Naive thymus-derived CD4-positive, alpha-beta T cell (primary cell): ENCODE results near the gene SLC5A9. TPM values are rescaled to one million over a fixed set of nuclear protein-coding genes. Genes with fewer than 3 reads are reported as not detected.
"Not testable (repeated sequence)": the region's sequence is repeated elsewhere in the genome, so short reads cannot be mapped to it uniquely, and the experiment has no call there.

Experiments used
- ATAC-seq: fragments of 150-1000 bp; cut with Tn5 transposase; 2 replicates; pipeline ENCODE4 v1.10.0; 2021; ENCODE audit warnings: mild to moderate bottlenecking, moderate library complexity
- CTCF ChIA-PET: fragments of 350-600 bp; sonication (Branson Sonifier 250); formaldehyde crosslinking; loops from one replicate; lab custom pipeline; 2021; ENCODE audit warnings: antibody characterized with exemption; lab: Charles Lee
- POLR2A ChIA-PET: fragments of 350-600 bp; sonication (Branson Sonifier 250); formaldehyde crosslinking; loops from one replicate; lab custom pipeline; 2021; ENCODE audit warnings: antibody characterized with exemption, inconsistent platforms; lab: Charles Lee
- DNase-seq, 9 donors: peaks; one replicate each; pipeline versions ENCODE4 v3.0.0 to v3.0.0-alpha.2; 2020 to 2022; ENCODE audit warnings: mixed read lengths in 1 of 9
- H3K27ac ChIP-seq: one replicate; pipeline ENCODE4 v1.7.0; 2013; ENCODE audit warnings: mild to moderate bottlenecking, low read depth, low read length, moderate library complexity
- H3K27me3 ChIP-seq, 2 donors: one replicate each; pipeline ENCODE4 v1.7.0; 2013; ENCODE audit warnings: low read length in 2 of 2, mild to moderate bottlenecking in 2 of 2, moderate library complexity in 2 of 2; ENCODE audit not compliant: control insufficient read depth in 2 of 2, insufficient read depth in 2 of 2
- H3K36me3 ChIP-seq, 3 experiments: 1 replicate in 2 of 3; 2 replicates in 1 of 3; pipeline ENCODE4 v1.7.0; 2013; ENCODE audit warnings: low read length in 3 of 3, mild to moderate bottlenecking in 3 of 3, moderate library complexity in 1 of 3; ENCODE audit not compliant: insufficient read depth in 3 of 3, control insufficient read depth in 2 of 3
- H3K4me1 ChIP-seq, 2 donors: one replicate each; pipeline ENCODE4 v1.7.0; 2013; ENCODE audit warnings: low read length in 2 of 2, mild to moderate bottlenecking in 2 of 2, moderate library complexity in 1 of 2; ENCODE audit not compliant: control insufficient read depth in 2 of 2, insufficient read depth in 2 of 2
- H3K4me3 ChIP-seq: 2 replicates; pipeline ENCODE4 v1.7.0; 2013; ENCODE audit warnings: mild to moderate bottlenecking, low read length
- H3K9me3 ChIP-seq, 3 experiments: 1 replicate in 2 of 3; 2 replicates in 1 of 3; pipeline ENCODE4 v1.7.0; 2013; ENCODE audit warnings: low read length in 3 of 3; ENCODE audit not compliant: control insufficient read depth in 2 of 3
- H3K27ac Mint-ChIP-seq, 9 donors: one replicate each; pipeline ENCODE4 v1.8.0; 2020 to 2022; ENCODE audit warnings: mixed read lengths in 9 of 9, mild to moderate bottlenecking in 8 of 9, moderate library complexity in 5 of 9, inconsistent platforms in 2 of 9
- H3K27me3 Mint-ChIP-seq, 5 donors: one replicate each; pipeline ENCODE4 v1.8.0; 2021 to 2022; ENCODE audit warnings: mixed read lengths in 5 of 5, mild to moderate bottlenecking in 1 of 5
- H3K36me3 Mint-ChIP-seq, 5 donors: one replicate each; pipeline ENCODE4 v1.8.0; 2020 to 2022; ENCODE audit warnings: mixed read lengths in 5 of 5, mild to moderate bottlenecking in 3 of 5, inconsistent platforms in 1 of 5
- H3K4me1 Mint-ChIP-seq, 7 donors: one replicate each; pipeline ENCODE4 v1.8.0; 2020 to 2022; ENCODE audit warnings: mixed read lengths in 7 of 7, mild to moderate bottlenecking in 3 of 7, inconsistent platforms in 1 of 7
- H3K4me3 Mint-ChIP-seq, 10 donors: one replicate each; pipeline ENCODE4 v1.8.0; 2020 to 2022; ENCODE audit warnings: mild to moderate bottlenecking in 10 of 10, mixed read lengths in 10 of 10, moderate library complexity in 6 of 10, inconsistent platforms in 2 of 10
- H3K9me3 Mint-ChIP-seq, 11 donors: one replicate each; pipeline ENCODE4 v1.8.0; 2020 to 2022; ENCODE audit warnings: mixed read lengths in 11 of 11, mild to moderate bottlenecking in 4 of 11, inconsistent platforms in 1 of 11, moderate library complexity in 1 of 11
- intact Hi-C, 2 donors: fragments of 100-400 bp; cut with micrococcal nuclease; formaldehyde crosslinking; loops; one replicate each; pipeline ENCODE4 v1.15.1; 2023
- polyA plus RNA-seq, 2 donors: library from polyadenylated mRNA; unstranded; fragments of 300-500 nt; fragmentation: Illumina TruSeq; gene quantifications; one replicate each; pipeline ENCODE4 v1.2.3, GENCODE V29; 2021
- total RNA-seq, 6 experiments: library from RNA in 5 of 6; stranded (reverse) in 5 of 6; gene quantifications; 1 replicate in 5 of 6; 2 replicates in 1 of 6; pipeline ENCODE4 v1.2.3 and lab custom pipeline; 2021 to 2026

The SLC5A9 gene
- total and polyA plus RNA-seq, 7 experiments from 2014 or later, result not detected

DNA sequence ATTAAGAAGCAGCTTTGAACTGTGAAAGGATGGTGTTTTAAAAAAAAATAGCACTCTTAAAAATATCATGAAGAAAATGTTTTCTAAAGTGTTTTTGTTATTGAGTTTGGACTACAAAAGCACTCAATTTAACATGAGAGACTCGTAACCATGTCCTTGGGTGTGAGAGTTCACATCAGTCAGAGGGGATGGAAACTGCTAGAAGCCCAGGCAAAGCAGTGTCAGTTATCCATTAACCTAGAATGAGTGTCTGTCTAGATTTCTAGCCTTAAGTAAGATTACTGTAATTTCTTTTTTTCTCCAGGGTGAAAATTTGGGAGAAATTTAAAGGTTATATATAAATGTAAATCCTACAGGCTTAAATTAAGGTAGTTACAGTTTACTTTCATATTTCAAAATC is 31.7 kb downstream of the SLC5A9 start:
- ATAC-seq, result no peak
- Mint-ChIP-seq H3K36me3 (no peaks in the 10 kb centered on the region), H3K27ac (no peak overlapping the region), H3K4me1 (peaks cover 0 to 2% (median 0%) of the 10 kb centered on the region in 7 donors), H3K4me3 (no peak overlapping the region), H3K27me3 (peaks cover 0 to 12% (median 6%) of the 10 kb centered on the region in 5 donors), H3K9me3 (no peaks in the 10 kb centered on the region)
- H3K4me3 ChIP-seq, result no peak overlapping the region
- ChIA-PET POLR2A (no interaction called here), CTCF (no interaction called here)
- H3K4me1 ChIP-seq, result no peaks in the 10 kb centered on the region
- no peaks in the 10 kb centered on the region for H3K9me3 ChIP-seq
- intact Hi-C loops, result no loop called here
- DNase-seq, result no peak
- H3K36me3 ChIP-seq, result no peaks in the 10 kb centered on the region
- no peak overlapping the region for H3K27ac ChIP-seq
- H3K27me3 ChIP-seq, result no peaks in the 10 kb centered on the region

DNA sequence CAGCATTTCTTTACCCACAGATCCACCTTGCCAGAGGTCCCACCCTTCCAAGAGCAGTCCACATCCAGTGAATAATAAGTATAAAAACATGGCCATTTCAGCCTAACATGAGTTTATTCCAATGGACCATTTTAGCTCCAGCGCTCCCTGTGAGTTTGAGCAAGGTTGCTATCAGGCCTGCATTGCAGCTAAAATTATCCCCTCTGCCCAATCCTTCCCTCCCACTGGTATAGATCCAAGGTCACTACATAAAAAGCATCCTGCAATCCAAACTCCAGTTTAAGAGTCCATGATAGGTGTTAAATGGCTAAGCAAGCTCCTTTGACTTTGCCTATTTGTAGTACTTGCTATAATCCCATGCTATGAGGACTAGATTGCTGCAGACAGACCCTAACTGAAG is 35.6 kb downstream of the SLC5A9 start:
- ATAC-seq (no peak), DNase-seq (no peak)
- Mint-ChIP-seq H3K27me3 (peaks cover 0 to 12% (median 7%) of the 10 kb centered on the region in 5 donors), H3K36me3 (no peaks in the 10 kb centered on the region), H3K4me1 (no peaks in the 10 kb centered on the region), H3K4me3 (no peak overlapping the region), H3K9me3 (no peaks in the 10 kb centered on the region), H3K27ac (no peak overlapping the region)
- H3K27ac ChIP-seq, result no peak overlapping the region
- ChIA-PET CTCF (no interaction called here), POLR2A (no interaction called here)
- no peaks in the 10 kb centered on the region for H3K4me1 ChIP-seq
- intact Hi-C loops, result no loop called here
- H3K36me3 ChIP-seq, result no peaks in the 10 kb centered on the region
- H3K9me3 ChIP-seq, result no peaks in the 10 kb centered on the region
- H3K27me3 ChIP-seq, result no peaks in the 10 kb centered on the region
- no peak overlapping the region for H3K4me3 ChIP-seq

DNA sequence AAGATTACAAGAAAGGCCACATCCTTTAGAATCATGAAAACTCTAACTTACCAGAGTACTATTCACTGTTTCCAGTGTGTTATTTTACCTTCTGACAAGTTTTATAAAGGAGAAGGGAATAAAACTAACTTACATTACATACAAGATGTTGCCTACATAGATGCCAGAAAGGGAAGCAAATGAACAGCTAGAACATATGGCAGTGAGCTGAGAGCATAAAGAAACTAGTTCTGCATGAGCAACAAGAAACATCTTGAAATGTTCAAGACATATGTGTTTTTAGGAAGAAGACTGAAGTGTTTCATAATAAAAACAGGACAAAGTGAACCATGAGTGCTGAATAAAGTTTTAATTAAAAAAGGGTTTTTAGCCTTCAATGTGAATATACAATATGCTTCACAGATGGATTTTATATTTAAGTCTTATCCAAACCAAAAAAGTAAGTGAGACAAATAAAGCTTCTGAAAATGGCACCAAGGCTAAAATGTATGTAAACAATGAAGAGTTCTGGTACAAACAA is 39.4 kb downstream of the SLC5A9 start:
- intact Hi-C loops, result no loop called here
- H3K4me1 ChIP-seq, result no peaks in the 10 kb centered on the region
- ChIA-PET POLR2A (no interaction called here), CTCF (no interaction called here)
- H3K27me3 ChIP-seq, result no peaks in the 10 kb centered on the region
- peaks cover 0 to 7% (median 5%) of the 10 kb centered on the region in 5 donors for H3K27me3 Mint-ChIP-seq
- ATAC-seq (no peak), DNase-seq (no peak)
- H3K27ac ChIP-seq, result no peak overlapping the region
- H3K36me3 Mint-ChIP-seq, result no peaks in the 10 kb centered on the region
- no peak overlapping the region for H3K4me3 Mint-ChIP-seq
- H3K9me3 ChIP-seq, result no peaks in the 10 kb centered on the region
- no peaks in the 10 kb centered on the region for H3K36me3 ChIP-seq
- H3K9me3 Mint-ChIP-seq, result peaks cover 0 to 3% (median 0%) of the 10 kb centered on the region in 11 donors
- H3K4me3 ChIP-seq, result no peak overlapping the region
- no peak overlapping the region for H3K27ac Mint-ChIP-seq
- H3K4me1 Mint-ChIP-seq, result peaks cover 0 to 1% (median 0%) of the 10 kb centered on the region in 7 donors

DNA sequence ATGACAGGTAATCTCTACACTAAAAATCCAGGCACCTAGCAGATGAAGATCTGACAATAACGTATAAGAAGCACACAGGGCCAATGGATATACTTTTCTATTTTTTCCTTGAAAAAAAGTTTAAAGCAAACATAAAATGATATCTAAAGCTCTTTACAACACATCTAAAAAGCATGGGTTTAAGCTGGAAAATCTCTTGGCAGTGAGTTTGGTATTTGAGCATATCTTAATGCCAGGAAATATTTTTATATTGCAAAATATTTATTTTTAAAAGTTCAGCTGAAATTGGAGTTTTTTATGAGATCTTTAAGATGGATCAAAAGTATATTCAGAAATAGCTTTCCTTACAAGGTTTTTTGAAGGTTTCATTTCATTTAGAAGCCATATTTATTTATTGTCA is 40.5 kb downstream of the SLC5A9 start:
- ATAC-seq (no peak), DNase-seq (no peak)
- no peak overlapping the region for H3K4me3 ChIP-seq
- POLR2A ChIA-PET, result no interaction called here
- no peaks in the 10 kb centered on the region for H3K4me1 ChIP-seq
- H3K27ac ChIP-seq, result no peak overlapping the region
- H3K27me3 Mint-ChIP-seq, result peaks cover 0 to 12% (median 5%) of the 10 kb centered on the region in 5 donors
- peaks cover 0 to 1% (median 0%) of the 10 kb centered on the region in 7 donors for H3K4me1 Mint-ChIP-seq
- peaks cover 0 to 4% (median 0%) of the 10 kb centered on the region in 11 donors for H3K9me3 Mint-ChIP-seq
- H3K36me3 Mint-ChIP-seq, result no peaks in the 10 kb centered on the region
- CTCF ChIA-PET, result no interaction called here
- no peaks in the 10 kb centered on the region for H3K27me3 ChIP-seq
- H3K4me3 Mint-ChIP-seq, result no peak overlapping the region
- no peak overlapping the region for H3K27ac Mint-ChIP-seq
- intact Hi-C loops, result no loop called here
- no peaks in the 10 kb centered on the region for H3K36me3 ChIP-seq
- no peaks in the 10 kb centered on the region for H3K9me3 ChIP-seq

DNA sequence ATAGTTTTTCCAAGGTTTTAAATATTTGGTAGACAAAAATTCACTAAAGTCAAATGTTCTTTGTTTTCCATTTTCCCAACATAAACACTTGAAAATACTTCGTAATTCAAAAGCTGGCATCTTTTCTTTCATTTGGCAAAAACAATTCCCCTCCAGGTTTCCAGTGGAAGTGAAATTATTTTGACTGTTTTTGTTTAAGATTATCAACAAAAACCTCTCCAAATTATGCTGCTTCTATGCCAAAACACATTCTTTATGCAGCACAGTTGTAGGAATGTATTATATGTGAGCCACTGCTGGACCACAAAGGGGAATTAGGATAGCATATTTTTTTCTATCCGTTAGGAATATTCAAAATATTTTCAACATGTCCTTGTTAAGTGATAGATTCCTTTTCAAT is 44.1 kb downstream of the SLC5A9 start:
- no peaks in the 10 kb centered on the region for H3K9me3 ChIP-seq
- no peaks in the 10 kb centered on the region for H3K36me3 Mint-ChIP-seq
- H3K4me1 Mint-ChIP-seq, result peaks cover 0 to 1% (median 0%) of the 10 kb centered on the region in 7 donors
- H3K27me3 ChIP-seq, result no peaks in the 10 kb centered on the region
- ATAC-seq (no peak), DNase-seq (no peak)
- peaks cover 0 to 12% (median 5%) of the 10 kb centered on the region in 5 donors for H3K27me3 Mint-ChIP-seq
- ChIA-PET POLR2A (no interaction called here), CTCF (interaction anchor here (0.6 kb wide), 1 partner anchor 58 kb away, joined by 3 read pairs; no protein-coding TSS in a partner anchor)
- no peaks in the 10 kb centered on the region for H3K4me1 ChIP-seq
- H3K27ac ChIP-seq, result no peak overlapping the region
- no peak overlapping the region for H3K27ac Mint-ChIP-seq
- no peak overlapping the region for H3K4me3 ChIP-seq
- H3K4me3 Mint-ChIP-seq, result no peak overlapping the region
- H3K9me3 Mint-ChIP-seq, result peaks cover 0 to 4% (median 0%) of the 10 kb centered on the region in 11 donors
- intact Hi-C loops, result no loop called here
- H3K36me3 ChIP-seq, result no peaks in the 10 kb centered on the region

DNA sequence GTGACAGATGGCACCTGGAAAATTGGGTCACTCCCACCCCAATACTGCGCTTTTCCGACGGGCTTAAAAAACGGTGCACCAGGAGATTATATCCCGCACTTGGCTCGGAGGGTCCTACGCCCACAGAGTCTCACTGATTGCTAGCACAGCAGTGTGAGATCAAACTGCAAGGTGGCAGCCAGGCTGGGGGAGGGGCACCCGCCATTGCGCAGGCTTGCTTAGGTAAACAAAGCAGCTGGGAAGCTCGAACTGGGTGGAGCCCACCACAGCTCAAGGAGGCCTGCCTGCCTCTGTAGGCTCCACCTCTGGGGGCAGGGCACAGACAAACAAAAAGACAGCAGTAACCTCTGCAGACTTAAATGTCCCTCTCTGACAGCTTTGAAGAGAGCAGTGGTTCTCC is 54.9 kb downstream of the SLC5A9 start:
- H3K27me3 ChIP-seq, H3K36me3 Mint-ChIP-seq, H3K4me1 ChIP-seq, CTCF ChIA-PET, H3K36me3 ChIP-seq, H3K27ac ChIP-seq, ATAC-seq, H3K9me3 ChIP-seq, H3K4me3 Mint-ChIP-seq, POLR2A ChIA-PET, H3K4me3 ChIP-seq, H3K27ac Mint-ChIP-seq, intact Hi-C loops, DNase-seq, H3K4me1 Mint-ChIP-seq: not testable (repeated sequence)
- peaks cover 0 to 40% (median 19%) of the 10 kb centered on the region in 11 donors for H3K9me3 Mint-ChIP-seq
- peaks cover 0 to 21% (median 15%) of the 10 kb centered on the region in 5 donors for H3K27me3 Mint-ChIP-seq

DNA sequence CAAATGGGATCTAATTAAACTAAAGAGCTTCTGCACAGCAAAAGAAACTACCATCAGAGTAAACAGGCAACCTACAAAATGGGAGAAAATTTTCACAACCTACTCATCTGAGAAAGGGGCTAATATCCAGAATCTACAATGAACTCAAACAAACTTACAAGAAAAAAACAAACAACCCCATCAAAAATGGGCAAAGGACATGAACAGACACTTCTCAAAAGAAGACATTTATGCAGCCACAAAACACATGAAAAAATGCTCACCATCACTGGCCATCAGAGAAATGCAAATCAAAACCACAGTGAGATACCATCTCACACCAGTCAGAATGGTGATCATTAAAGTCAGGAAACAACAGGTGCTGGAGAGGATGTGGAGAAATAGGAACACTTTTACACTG is 59.8 kb downstream of the SLC5A9 start:
- H3K4me1 ChIP-seq, ATAC-seq, CTCF ChIA-PET, H3K4me1 Mint-ChIP-seq, H3K9me3 ChIP-seq, H3K4me3 ChIP-seq, DNase-seq, H3K27me3 ChIP-seq, H3K4me3 Mint-ChIP-seq, H3K27ac Mint-ChIP-seq, H3K36me3 ChIP-seq, H3K36me3 Mint-ChIP-seq, H3K27ac ChIP-seq, intact Hi-C loops, POLR2A ChIA-PET: not testable (repeated sequence)
- Mint-ChIP-seq H3K9me3 (peaks cover 0 to 28% (median 18%) of the 10 kb centered on the region in 11 donors), H3K27me3 (peaks cover 0 to 21% (median 9%) of the 10 kb centered on the region in 5 donors)
